Measurements from ENCODE around the gene ZDHHC14. TPM values are rescaled to one million over a fixed set of nuclear protein-coding genes. Genes with fewer than 3 reads are reported as not detected.

The ZDHHC14 gene
- total and polyA plus RNA-seq, 2 of the 8 experiments (the other 6 are each of a cell fraction or from before 2014, with no cell fraction given), result 2.9 to 5.3 TPM

DNA sequence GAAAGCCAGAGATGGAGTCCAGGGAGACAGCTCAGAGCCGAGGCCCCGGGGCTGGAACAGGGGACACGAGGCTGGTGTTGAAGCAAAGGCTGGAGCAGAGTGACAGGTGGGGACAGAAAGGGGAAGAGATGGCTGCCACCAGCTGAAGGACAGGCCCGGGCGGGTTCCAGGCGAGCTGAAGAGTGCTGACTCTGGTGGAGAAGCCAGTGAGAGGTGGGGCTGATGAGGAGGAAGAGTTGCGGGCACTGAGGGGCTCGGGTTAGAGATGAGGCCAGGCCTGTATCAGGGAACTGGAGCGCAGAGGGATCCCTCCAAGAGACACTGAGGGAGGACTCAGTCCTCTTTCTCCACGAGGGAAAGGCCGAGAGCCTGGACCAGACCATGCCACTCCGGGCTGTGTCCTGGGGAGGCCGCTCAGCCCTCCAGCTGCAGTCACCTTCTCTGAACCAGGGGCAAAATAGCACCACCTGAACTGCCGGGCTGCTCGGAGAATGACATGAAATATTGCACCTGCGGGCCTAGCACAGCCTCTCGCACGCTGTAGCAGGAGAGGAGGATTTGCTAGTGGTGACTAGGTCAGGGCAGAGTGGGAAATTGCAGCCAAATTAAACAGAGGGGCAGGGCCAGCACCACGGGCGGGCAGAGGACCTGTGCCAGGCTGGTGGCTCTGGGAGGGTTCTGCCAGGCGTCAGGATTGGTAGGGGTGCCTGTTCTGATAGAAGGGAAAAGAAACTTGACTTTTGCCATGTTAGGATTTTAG lies 175.9 kb downstream of the ZDHHC14 start (continued):
- TF ChIP-seq, protein P1, sequence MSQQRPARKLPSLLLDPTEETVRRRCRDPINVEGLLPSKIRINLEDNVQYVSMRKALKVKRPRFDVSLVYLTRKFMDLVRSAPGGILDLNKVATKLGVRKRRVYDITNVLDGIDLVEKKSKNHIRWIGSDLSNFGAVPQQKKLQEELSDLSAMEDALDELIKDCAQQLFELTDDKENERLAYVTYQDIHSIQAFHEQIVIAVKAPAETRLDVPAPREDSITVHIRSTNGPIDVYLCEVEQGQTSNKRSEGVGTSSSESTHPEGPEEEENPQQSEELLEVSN (IDR thresholded peaks at IDR 0.05), result no peak
- TF ChIP-seq RNF2 (IDR thresholded peaks at IDR 0.05; ENCODE audit: borderline replicate concordance, low read depth, low read length, missing control alignments, poor library complexity, severe bottlenecking), result no peak
- TF ChIP-seq TEAD4 (IDR thresholded peaks at IDR 0.05; ENCODE audit: low read depth, low read length), result no peak
- TF ChIP-seq HDAC6 (IDR thresholded peaks at IDR 0.05; ENCODE audit: low read depth, low read length), result no peak
